ENCODE results near the gene ME1. TPM values are rescaled to one million over a fixed set of nuclear protein-coding genes. Genes with fewer than 3 reads are reported as not detected.

ME1 gene
- total RNA-seq, 3 donors from 2014 or later = 2.6 to 10.4 (median 7.3) TPM

GRCh38 chr6:83472767-83473166 lies 41.9 kb upstream of the ME1 start:
- ATAC-seq (no peak), DNase-seq (no peak)
- Histone ChIP-seq H3K4me3 (no peak overlapping the region), H3K9me3 (no peaks in the 10 kb centered on the region), H3K36me3 (ENCODE audit: low read depth) (no peaks in the 10 kb centered on the region), H3K4me1 (ENCODE audit: low read depth) (no peaks in the 10 kb centered on the region)
- intact Hi-C loops (cut with DNase I, micrococcal nuclease) = no loop called here
- TF ChIP-seq CTCF (IDR thresholded peaks at IDR 0.05) = no peak

- DNase-seq (no peak), ATAC-seq (no peak)
- TF ChIP-seq CTCF (IDR thresholded peaks at IDR 0.05) = no peak
- H3K4me3 ChIP-seq = no peak overlapping the region
- H3K9me3 ChIP-seq = no peaks in the 10 kb centered on the region
- no peaks in the 10 kb centered on the region for H3K4me1 ChIP-seq (ENCODE audit: low read depth)
- no peaks in the 10 kb centered on the region for H3K36me3 ChIP-seq (ENCODE audit: low read depth)
- intact Hi-C loops (cut with DNase I, micrococcal nuclease) = no loop called here
Observed at GRCh38 chr6:83470587-83470986, 39.7 kb upstream of the ME1 start.

- Histone ChIP-seq H3K4me3 (no peak overlapping the region), H3K36me3 (ENCODE audit: low read depth) (no peaks in the 10 kb centered on the region), H3K4me1 (ENCODE audit: low read depth) (no peaks in the 10 kb centered on the region), H3K9me3 (no peaks in the 10 kb centered on the region)
- intact Hi-C loops (cut with DNase I, micrococcal nuclease) = no loop called here
- no peak for ATAC-seq
- TF ChIP-seq CTCF (IDR thresholded peaks at IDR 0.05) = no peak
- no peak for DNase-seq
Observed at GRCh38 chr6:83470001-83470400, 39.1 kb upstream of the ME1 start.

DNA sequence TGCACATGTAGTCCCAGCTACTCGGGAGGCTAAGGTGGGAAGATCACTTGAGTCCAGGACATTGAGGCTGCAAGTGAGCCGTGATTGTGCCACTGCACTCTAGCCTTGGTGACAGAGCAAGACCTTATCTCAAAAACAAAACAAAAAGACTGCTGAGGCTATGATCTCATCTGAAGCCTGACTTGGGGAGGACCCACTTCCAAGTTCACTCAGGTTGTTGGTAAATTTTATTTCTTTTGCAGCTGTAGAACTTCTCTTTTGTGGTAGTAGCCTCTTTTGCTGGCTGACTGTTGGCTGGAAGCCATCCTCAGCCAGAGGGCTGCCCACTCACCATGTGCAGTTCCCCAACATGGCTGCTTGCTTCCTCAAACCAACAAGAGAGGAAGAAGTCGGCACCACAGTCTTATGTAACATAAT lies 36.8 kb upstream of the ME1 start:
- intact Hi-C loops (cut with DNase I, micrococcal nuclease) = no loop called here
- H3K9me3 ChIP-seq = no peaks in the 10 kb centered on the region
- peak; percentile 28 to 55 (median 36) for DNase-seq
- H3K36me3 ChIP-seq (ENCODE audit: low read depth) = no peaks in the 10 kb centered on the region
- H3K4me1 ChIP-seq (ENCODE audit: low read depth) = no peaks in the 10 kb centered on the region
- no peak for TF ChIP-seq CTCF (IDR thresholded peaks at IDR 0.05)
- ATAC-seq = no peak
- no peak overlapping the region for H3K4me3 ChIP-seq

DNA sequence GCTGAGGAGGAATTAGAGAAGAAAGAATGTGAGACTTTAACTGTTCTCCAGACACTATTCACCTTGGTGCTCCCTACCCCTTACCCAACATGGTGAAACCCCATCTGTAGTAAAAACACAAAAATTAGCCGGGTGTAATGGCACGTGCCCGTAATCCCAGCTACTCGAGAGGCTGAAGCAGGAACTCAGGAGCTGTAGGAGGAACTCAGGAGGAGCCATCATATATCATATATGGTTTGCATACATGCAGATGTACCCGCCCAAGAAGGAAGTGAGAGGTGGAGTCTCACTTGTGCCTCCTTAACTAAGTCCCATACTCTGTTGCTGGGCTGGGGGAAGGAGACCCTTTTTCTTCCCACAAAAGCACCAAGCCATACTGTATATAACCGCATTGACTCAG lies 35.5 kb upstream of the ME1 start:
- DNase-seq = no peak
- Histone ChIP-seq H3K4me3 (no peak overlapping the region), H3K9me3 (no peaks in the 10 kb centered on the region), H3K36me3 (ENCODE audit: low read depth) (no peaks in the 10 kb centered on the region), H3K4me1 (ENCODE audit: low read depth) (no peaks in the 10 kb centered on the region)
- TF ChIP-seq CTCF (IDR thresholded peaks at IDR 0.05) = no peak
- intact Hi-C loops (cut with DNase I, micrococcal nuclease) = no loop called here
- ATAC-seq = no peak
